ENCODE results near the gene C16orf96. TPM values are rescaled to one million over a fixed set of nuclear protein-coding genes. Genes with fewer than 3 reads are reported as not detected.
A peak's percentile ranks its signal among the peaks of the same experiment; 100 is the strongest.

The C16orf96 gene
- total and polyA plus RNA-seq, 2 of the 13 experiments (the other 11 are each of a cell fraction or from before 2014, with no cell fraction given) = 0.03 TPM; not detected in 1

DNA sequence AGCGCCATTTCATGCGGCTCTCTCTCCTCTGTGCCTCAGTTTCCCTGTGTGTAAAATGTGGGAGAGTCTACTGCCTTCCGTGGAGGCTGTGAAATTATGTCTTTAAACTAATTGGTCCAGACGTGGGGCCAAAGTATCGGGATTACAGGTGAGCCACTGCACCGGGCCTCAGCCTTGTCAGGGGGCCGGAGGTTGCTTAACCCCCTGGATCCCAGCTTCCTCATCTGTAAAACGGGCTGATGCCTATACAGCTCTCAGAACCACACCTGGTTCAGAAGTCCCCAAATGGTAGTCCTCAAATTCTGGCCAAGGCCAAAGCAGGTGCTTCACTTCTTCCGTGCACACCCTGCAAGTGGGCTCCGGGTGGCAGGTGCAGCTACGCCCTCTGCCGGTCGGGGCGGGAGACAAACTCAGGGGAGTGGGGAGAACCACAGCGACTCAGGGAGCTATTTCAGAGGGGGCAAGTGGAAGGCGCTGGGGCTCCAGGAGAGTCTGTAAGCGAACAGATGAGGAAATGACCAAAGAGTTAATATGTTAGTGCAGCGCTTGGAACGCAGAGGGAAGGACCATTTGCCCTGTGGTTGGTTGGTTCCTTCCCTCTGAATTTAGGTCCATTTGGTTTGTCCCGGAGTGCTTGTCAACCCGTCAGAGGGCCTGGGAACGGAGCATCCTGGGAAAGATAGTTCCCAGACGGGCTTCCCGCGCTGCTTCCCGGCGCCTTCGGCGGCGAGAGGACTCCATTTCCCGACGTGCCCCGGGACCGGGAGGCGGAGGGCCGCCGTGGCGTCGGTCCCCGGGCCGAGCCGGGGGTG is 68.1 kb downstream of the C16orf96 start, which contains the start of gene MGRN1 (continued):
- no peak for TF ChIP-seq NFE2L2 (IDR thresholded peaks at IDR 0.05; ENCODE audit: low read length)
- TF ChIP-seq ZKSCAN5 (CRISPR knock-in tag; IDR thresholded peaks at IDR 0.05) = no peak
- TF ChIP-seq PHF21A (CRISPR knock-in tag; IDR thresholded peaks at IDR 0.05) = peak; percentile 43
- TF ChIP-seq RORA (CRISPR knock-in tag; IDR thresholded peaks at IDR 0.05) = no peak
- TF ChIP-seq CBX5 (CRISPR knock-in tag; IDR thresholded peaks at IDR 0.05; ENCODE audit: borderline replicate concordance) = peak; percentile 77; the same call in 1 of the 2 replicates
- peak; percentile 76; the same call in 1 of the 2 replicates for TF ChIP-seq GABPB1 (CRISPR knock-in tag; IDR thresholded peaks at IDR 0.05)
- no peak for TF ChIP-seq IKZF1 (IDR thresholded peaks at IDR 0.05)
- TF ChIP-seq SRSF9 (IDR thresholded peaks at IDR 0.05; ENCODE audit: borderline replicate concordance, insufficient read depth, low read depth, low read length, poor library complexity, severe bottlenecking) = no peak
- TF ChIP-seq DPF2 (CRISPR knock-in tag; IDR thresholded peaks at IDR 0.05; ENCODE audit: borderline replicate concordance, low read depth) = no peak
- TF ChIP-seq FOXJ3 (CRISPR knock-in tag; IDR thresholded peaks at IDR 0.05; ENCODE audit: borderline replicate concordance) = no peak
- no peak for TF ChIP-seq HOXD1 (CRISPR knock-in tag; IDR thresholded peaks at IDR 0.05)
- TF ChIP-seq TCF12 (IDR thresholded peaks at IDR 0.05) = no peak
- no peak for TF ChIP-seq TCF12 (CRISPR knock-in tag; IDR thresholded peaks at IDR 0.05)
- peak; percentile 94; the same call in 1 of the 2 replicates for TF ChIP-seq GTF3A (CRISPR knock-in tag; conservative IDR thresholded peaks at IDR 0.05)
- no peak; the same call in 1 of the 2 replicates for TF ChIP-seq HOXA3 (CRISPR knock-in tag; IDR thresholded peaks at IDR 0.05)
- no peak for TF ChIP-seq JUN (CRISPR knock-in tag; IDR thresholded peaks at IDR 0.05)
- no peak for TF ChIP-seq HES4 (CRISPR knock-in tag; IDR thresholded peaks at IDR 0.05; ENCODE audit: borderline replicate concordance)
- no peak for TF ChIP-seq KLF9 (CRISPR knock-in tag; IDR thresholded peaks at IDR 0.05; ENCODE audit: low read depth)
- no peak for TF ChIP-seq ZFP62 (CRISPR knock-in tag; IDR thresholded peaks at IDR 0.05)
- TF ChIP-seq PHF20 (CRISPR knock-in tag; IDR thresholded peaks at IDR 0.05) = 0 out of 2 replicates have a peak, but pooled peaks have one; percentile 48
- TF ChIP-seq MXD1 (CRISPR knock-in tag; IDR thresholded peaks at IDR 0.05) = no peak
- TF ChIP-seq, protein P1, sequence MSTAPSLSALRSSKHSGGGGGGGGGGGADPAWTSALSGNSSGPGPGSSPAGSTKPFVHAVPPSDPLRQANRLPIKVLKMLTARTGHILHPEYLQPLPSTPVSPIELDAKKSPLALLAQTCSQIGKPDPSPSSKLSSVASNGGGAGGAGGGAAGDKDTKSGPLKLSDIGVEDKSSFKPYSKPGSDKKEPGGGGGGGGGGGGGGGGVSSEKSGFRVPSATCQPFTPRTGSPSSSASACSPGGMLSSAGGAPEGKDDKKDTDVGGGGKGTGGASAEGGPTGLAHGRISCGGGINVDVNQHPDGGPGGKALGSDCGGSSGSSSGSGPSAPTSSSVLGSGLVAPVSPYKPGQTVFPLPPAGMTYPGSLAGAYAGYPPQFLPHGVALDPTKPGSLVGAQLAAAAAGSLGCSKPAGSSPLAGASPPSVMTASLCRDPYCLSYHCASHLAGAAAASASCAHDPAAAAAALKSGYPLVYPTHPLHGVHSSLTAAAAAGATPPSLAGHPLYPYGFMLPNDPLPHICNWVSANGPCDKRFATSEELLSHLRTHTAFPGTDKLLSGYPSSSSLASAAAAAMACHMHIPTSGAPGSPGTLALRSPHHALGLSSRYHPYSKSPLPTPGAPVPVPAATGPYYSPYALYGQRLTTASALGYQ (CRISPR knock-in tag; IDR thresholded peaks at IDR 0.05) = no peak
- peak; percentile 52; the same call in 1 of the 2 replicates for TF ChIP-seq MIXL1 (CRISPR knock-in tag; IDR thresholded peaks at IDR 0.05)
- no peak for TF ChIP-seq SETDB1 (CRISPR knock-in tag; IDR thresholded peaks at IDR 0.05; ENCODE audit: borderline replicate concordance)
- TF ChIP-seq ZNF292 (CRISPR knock-in tag; IDR thresholded peaks at IDR 0.05; ENCODE audit: borderline replicate concordance, low read depth) = no peak
- TF ChIP-seq TARDBP (CRISPR knock-in tag; IDR thresholded peaks at IDR 0.05) = peak; percentile 67; the same call in 1 of the 2 replicates
- TF ChIP-seq ZEB1 (IDR thresholded peaks at IDR 0.05; ENCODE audit: insufficient replicate concordance, low read depth) = no peak
- TF ChIP-seq, protein P2, sequence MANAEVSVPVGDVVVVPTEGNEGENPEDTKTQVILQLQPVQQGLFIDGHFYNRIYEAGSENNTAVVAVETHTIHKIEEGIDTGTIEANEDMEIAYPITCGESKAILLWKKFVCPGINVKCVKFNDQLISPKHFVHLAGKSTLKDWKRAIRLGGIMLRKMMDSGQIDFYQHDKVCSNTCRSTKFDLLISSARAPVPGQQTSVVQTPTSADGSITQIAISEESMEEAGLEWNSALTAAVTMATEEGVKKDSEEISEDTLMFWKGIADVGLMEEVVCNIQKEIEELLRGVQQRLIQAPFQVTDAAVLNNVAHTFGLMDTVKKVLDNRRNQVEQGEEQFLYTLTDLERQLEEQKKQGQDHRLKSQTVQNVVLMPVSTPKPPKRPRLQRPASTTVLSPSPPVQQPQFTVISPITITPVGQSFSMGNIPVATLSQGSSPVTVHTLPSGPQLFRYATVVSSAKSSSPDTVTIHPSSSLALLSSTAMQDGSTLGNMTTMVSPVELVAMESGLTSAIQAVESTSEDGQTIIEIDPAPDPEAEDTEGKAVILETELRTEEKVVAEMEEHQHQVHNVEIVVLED (CRISPR knock-in tag; IDR thresholded peaks at IDR 0.05; ENCODE audit: borderline replicate concordance) = peak; percentile 91

Measured in HepG2 (cell line).